HG03139 (cell line): Measurements from ENCODE around the gene PAQR8.
A peak's percentile ranks its signal among the peaks of the same experiment; 100 is the strongest.
"Not testable (repeated sequence)": the region's sequence is repeated elsewhere in the genome, so short reads cannot be mapped to it uniquely, and the experiment has no call there.

Source experiments
- ATAC-seq: cut with Tn5 transposase; IDR thresholded peaks from one replicate; pipeline ENCODE4 v1.9.1; 2021; ENCODE audit not compliant: unreplicated experiment

PAQR8 gene

GRCh38 chr6:52375780-52376556 lies 14.0 kb downstream of the PAQR8 start:
- ATAC-seq: no peak

- no peak for ATAC-seq
Observed at GRCh38 chr6:52376763-52377162, 14.8 kb downstream of the PAQR8 start.

DNA sequence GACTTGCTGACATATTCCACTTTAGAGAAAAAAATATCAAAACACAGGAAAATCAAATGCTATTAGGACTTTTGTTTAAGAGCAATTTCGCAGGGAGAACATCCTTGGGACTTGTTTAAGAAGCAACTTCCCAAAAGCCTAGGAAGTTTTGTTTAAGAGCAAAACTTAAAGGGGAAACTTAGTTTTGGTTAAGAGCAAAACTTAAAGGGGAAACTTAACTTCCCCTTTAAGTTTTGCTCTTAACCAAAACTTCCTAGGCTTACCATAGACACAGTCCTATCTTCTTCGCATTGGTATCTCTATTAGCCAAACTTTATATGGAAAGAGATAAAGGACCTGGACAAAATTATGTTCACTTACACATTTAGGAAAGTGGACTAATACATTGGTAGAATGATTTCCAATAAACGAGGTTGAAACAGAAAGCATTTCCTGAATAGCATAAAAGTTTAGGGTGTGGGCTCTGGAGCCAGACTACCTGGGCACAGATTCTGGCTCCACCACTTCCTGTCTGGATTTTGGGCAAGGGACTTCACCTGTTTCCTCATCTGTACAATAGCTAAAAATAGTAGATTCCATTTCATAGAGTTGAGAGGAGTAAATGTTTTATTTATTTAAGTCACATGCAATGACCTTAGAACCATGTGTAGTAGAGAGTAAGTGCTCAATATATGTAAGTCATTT lies 15.7 kb downstream of the PAQR8 start:
- no peak for ATAC-seq

DNA sequence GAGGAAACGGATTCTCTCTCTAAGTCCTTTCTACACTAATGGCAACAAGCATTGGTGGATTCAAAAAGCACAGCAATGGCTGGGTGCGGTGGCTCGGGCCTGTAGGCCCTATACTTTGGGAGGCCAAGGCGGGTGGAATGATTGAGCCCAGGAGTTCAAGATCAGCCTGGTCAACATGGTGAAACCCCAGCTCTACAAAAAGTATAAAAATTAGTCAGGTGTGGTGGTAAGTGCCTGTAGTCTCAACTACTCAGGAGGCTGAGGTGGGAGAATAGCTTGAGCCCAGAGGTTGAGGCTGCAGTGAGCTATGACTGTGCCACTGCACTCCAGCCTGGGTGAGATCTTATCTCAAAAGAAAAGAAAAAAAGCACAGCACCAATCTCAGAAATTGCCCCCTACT lies 19.3 kb downstream of the PAQR8 start:
- ATAC-seq: no peak

DNA sequence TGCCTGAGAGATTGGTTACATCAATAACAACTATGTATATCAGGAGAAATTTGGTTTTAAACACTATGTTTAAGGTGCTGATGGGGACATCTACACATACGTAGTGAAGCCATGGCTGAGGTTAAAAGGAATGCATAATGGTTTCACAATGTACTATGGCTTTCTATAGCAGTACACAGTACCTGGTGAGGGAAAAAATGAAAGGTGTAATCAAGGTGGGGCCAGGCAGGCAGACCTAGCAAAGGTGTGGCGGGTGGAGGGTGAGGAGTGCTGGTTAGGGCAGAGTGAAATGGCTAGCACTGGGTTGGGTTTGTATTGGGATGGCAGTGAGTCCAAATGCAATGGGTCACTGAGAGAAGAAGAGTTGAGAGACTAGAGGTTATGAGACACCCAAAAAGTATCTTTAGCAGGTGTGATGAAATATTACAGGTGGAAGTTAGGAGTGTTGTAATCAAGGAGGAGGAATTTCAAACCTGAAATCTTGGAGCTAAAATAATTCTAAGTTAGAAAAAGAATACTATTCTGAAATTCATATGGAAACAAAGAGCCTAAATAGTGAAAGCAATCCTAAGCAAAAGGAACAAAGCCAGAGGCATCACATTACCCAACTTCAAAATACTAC lies 22.3 kb downstream of the PAQR8 start:
- no peak for ATAC-seq

DNA sequence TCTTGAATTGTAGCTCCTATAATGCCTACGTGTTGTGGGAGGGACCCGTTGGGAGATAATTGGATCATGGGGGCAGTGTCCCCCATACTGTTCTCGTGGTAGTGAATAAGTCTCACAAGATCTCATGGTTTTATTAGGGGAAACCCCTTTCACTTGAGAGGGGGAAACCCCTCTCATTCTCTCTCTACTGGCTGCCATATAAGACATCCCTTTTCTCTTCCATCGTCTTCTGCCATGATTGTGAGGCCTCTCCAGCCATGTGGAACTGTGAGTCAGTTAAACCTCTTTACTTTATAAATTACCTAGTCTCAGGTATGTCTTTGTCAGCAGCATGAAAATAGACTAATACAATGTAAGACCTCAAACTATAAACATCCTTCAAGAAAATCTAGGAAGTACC lies 23.1 kb downstream of the PAQR8 start:
- no peak for ATAC-seq

DNA sequence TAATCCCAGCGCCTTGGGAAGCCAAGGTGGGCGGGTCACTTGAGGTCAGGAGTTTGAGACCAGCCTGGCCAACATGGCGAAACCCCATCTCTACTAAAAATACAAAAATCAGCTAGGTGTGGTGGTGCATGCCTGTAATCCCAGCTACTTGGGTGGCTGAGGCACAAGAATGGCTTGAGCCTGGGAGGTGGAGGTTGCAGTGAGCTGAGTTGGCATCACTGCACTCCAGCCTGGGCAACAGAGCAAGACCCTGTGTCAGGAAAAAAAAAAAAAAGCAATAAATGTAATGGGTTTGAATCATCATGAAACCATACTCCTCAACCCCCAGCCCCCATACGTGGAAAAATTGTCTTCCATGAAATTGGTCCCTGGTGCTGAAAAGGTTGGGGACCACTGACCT lies 26.2 kb downstream of the PAQR8 start:
- not testable (repeated sequence) for ATAC-seq

GRCh38 chr6:52388790-52389189 lies 26.8 kb downstream of the PAQR8 start:
- ATAC-seq: no peak

DNA sequence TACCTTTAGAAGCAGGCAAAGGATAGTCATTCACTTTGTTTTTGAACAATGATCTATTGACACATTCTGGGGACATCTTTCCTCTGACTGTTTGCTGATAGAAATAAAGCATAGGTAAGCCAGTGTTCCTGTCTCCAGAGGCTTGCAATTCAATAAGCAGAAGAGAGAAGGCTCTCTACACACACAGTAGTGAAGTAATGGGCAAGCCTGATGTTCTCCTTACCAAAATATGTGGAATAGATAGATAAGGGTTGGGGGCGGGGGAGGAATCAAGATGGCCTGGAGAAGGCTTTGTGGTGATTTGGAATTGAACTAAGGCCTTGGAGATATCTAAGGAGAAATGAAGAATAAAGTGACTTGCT lies 27.3 kb downstream of the PAQR8 start:
- no peak for ATAC-seq

GRCh38 chr6:52389626-52390360 lies 27.8 kb downstream of the PAQR8 start:
- ATAC-seq: peak; percentile 62

GRCh38 chr6:52390361-52390727 lies 28.4 kb downstream of the PAQR8 start:
- ATAC-seq: peak; percentile 41

- no peak for ATAC-seq
Observed at GRCh38 chr6:52391599-52391998, 29.6 kb downstream of the PAQR8 start.

DNA sequence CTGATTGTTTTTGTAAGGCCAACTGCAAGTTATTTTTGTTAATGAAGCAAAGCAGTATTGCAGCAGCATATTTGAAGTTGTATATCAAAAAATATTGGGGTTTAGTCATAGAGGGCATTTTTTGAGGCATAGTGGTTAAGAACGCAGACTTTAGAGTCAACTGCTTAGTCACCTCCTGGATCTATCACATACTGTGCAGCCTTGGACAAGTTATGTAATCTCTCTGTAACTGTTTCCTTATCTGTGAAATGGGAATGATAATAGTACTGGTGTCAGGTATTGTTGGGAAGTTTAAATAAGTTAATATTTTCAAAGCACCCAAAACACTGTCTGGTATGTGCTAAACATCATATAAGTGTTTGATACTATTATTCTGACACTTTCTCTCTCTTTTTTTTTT lies 31.0 kb downstream of the PAQR8 start:
- no peak for ATAC-seq

- no peak for ATAC-seq
Observed at GRCh38 chr6:52393780-52394179, 31.8 kb downstream of the PAQR8 start.

GRCh38 chr6:52394251-52394666 lies 32.3 kb downstream of the PAQR8 start:
- peak; percentile 33 for ATAC-seq

DNA sequence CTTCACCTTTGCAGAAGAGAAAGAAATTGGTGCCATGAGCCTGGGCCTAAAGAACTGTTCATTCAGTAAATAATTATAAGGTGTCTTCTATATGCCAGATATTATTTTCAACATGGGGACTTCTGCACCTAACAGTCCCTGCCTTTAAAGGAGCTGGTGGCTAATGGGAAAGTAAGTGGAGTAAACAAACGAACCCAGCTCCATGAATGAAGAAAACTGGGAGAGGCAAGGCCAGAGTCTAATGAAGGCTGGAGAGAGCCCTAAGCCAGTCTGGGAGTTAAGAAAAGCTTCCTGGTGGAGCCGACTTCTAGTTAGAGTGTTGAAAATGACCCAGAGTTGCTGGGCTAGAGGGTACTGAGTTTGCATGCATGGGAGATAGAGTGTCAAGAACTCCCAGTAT lies 34.0 kb downstream of the PAQR8 start:
- ATAC-seq: no peak

DNA sequence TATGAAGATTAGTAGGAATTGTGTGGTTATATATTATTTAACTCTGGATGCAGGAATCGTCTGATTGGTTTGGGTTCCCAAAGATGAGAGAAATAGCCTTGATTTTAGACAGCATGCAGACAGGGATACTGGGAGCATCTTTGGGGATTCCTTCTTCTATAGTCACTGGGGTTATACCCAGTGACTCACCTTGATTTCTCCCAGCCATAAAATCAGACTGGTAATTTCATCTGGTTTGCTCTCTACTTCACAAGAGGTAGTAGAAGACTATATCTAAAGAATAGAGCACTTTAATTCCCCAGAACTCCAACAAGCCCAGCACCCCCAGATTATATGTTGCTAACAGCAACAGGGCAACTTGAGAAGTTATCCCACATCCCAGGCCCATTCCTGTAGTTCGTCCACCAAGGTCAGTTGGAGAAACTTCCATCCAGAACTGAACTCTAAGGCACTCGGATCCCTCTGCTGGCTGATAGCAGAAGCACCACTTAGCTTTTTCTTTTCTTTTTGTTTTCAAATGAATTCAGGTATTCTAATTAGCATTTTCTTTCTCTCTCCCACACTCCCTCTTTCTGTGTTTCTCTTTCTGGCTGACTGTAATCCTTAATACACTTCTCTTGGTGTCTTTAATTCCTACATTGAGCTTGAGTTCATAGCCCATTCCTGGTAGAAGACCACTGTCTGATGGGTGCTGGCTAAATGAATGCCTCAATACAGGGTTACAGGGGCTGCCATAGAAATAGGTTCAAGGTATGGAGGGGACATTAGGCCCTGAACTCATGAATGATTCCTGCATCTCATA lies 37.8 kb downstream of the PAQR8 start:
- ATAC-seq: no peak

DNA sequence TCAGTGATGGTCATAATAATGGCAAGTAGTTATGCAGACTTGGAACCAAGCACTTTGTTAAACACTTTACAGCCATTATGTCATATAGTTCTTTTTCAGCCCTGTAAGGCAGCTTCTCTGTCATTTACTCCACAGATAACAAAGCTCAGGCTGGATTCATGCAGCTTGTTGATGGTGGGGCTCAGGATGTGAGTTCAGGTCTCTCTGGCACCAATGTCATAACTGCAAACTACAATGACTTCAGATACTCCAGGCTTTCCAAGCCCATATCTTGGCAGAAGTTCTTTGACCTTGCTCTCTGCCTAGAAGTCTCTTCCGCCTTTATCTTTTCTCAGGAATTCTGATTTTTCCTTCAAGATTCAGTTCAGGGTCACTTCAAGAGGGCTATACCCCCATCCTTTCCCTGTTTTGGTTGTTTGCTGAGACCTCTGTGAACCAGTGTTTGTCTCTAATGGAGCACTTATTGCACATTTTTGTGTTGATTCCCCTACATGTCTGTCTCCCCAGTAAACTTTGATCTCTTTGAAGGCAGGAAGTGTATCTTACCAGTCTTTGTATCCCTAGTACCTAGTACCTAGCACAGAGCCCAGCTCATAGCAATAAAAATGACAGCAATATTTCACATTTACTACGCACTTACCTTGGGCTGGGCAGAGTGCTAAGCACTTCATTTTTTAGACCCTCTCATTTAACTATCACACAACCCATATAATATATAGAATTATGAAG lies 38.5 kb downstream of the PAQR8 start:
- no peak for ATAC-seq

DNA sequence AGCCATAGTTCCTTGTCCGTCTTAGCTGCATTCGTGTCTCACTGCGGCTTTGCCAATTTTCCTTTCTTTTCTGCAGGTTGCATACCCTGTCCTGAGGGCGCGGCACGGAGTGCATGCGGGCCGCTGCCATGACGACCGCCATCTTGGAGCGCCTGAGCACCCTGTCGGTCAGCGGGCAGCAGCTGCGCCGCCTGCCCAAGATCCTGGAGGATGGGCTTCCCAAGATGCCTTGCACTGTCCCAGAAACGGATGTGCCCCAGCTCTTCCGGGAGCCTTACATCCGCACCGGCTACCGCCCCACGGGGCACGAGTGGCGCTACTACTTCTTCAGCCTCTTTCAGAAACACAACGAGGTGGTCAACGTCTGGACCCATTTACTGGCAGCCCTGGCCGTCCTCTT lies 41.1 kb downstream of the PAQR8 start:
- ATAC-seq: no peak

- ATAC-seq: no peak
Observed at GRCh38 chr6:52403627-52404026, 41.7 kb downstream of the PAQR8 start.
